Ovary (tissue), 3 donors: Measurements from ENCODE around the gene AGXT.

Experiments
- CTCF ChIP-seq, 3 donors: fragments of 450-650 bp in 2 of 3; fragments of 200-600 bp in 1 of 3; IDR thresholded peaks; one replicate each; pipeline versions ENCODE4 v1.5.1 to v1.8.0; 2016 to 2022; ENCODE audit warnings: antibody characterized with exemption in 3 of 3, mild to moderate bottlenecking in 1 of 3
- EP300 ChIP-seq: sonication (generic); formaldehyde crosslinking; IDR thresholded peaks from one replicate; pipeline ENCODE4 v1.6.1; 2017; ENCODE audit warnings: antibody characterized with exemption
- donor health status: DM: no; HTN: no; CAD: no.

DNA sequence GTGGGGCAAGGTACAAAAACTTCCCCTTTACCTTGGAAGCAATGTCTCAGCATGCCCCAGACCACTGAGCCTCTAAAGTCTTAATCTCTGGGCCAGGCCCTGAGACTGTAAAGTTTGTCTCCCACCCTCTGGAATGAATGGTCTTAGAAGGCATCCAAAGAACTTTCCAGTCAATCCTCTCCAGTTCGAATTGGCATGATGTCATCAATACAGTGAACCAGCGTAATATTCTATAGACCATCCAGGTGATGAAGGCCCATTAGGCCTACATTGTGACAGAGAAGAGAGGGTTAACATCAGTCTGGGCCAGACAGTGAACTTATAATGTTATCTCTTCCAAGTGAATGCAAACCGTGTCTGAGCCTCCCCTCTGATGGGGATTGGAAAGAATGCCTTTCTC is 16.1 kb downstream of the AGXT start:
- TF ChIP-seq CTCF (IDR thresholded peaks at IDR 0.05): no peak
- TF ChIP-seq EP300: no peak
